ENCODE data around the gene C9orf72.

GRCh38 chr9:27519466-27520465 is 53.5 kb downstream of the C9orf72 start:
- TF ChIP-seq ZFP30 (CRISPR knock-in tag; IDR thresholded peaks at IDR 0.05) (no peak), ZC3H10 (CRISPR knock-in tag; IDR thresholded peaks at IDR 0.05) (no peak), ZFP3 (CRISPR knock-in tag; IDR thresholded peaks at IDR 0.05) (no peak), PATZ1 (CRISPR knock-in tag; IDR thresholded peaks at IDR 0.05; ENCODE audit: borderline replicate concordance) (no peak), CSRNP3 (CRISPR knock-in tag; IDR thresholded peaks at IDR 0.05) (no peak), ZNF565 (CRISPR knock-in tag; conservative IDR thresholded peaks at IDR 0.05; ENCODE audit: low read depth) (no peak), RARB (CRISPR knock-in tag; IDR thresholded peaks at IDR 0.05) (no peak), ARNTL (CRISPR knock-in tag; IDR thresholded peaks at IDR 0.05; ENCODE audit: borderline replicate concordance, low read depth) (no peak), BACH2 (CRISPR knock-in tag; IDR thresholded peaks at IDR 0.05; ENCODE audit: borderline replicate concordance) (no peak), TOX (CRISPR knock-in tag; IDR thresholded peaks at IDR 0.05; ENCODE audit: borderline replicate concordance) (no peak)
